Measurements from ENCODE around the gene ANKS4B. TPM values are rescaled to one million over a fixed set of nuclear protein-coding genes. Genes with fewer than 3 reads are reported as not detected.
A peak's percentile ranks its signal among the peaks of the same experiment; 100 is the strongest.

Gene ANKS4B
- total RNA-seq, 1 donor from 2014 or later = not detected

DNA sequence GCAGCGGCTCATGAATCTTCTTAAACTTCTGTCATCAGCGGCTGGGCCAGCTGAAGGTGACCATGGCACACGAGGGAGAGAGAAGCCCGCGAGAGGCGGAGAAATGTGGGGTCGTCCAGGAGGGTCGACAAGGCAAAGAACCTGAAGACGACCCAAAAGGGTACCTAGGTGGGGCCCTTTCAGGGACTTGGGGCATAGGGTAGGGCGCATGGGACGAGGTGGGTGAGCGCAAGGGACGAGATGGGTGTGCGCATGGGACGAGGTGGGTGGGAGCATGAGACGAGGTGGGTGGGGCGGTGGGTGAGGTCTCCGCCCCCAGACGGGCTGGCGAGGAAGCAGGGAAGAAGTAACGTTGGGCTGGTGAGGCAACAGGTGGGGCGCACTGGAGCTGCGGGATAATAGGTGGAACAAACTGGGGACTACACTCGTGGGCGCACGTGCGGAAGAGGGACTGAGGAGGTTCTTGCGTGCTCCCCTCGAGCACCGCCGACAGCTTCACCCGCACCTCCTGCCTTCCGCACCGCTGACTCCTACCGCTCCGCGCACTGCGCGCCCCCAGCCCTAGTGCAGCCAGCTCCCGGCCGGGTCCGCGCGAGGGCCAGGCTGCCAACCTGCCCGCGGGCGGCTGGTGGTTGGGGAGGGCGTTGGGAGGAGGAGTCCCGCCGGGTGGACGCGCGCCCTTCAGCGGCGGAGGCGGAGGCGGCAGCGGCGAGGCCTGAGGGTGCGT lies 67.8 kb downstream of the ANKS4B start:
- DNase-seq = peak; percentile 75

- no peak for DNase-seq
Measured at GRCh38 chr16:21301895-21302291, 68.4 kb downstream of the ANKS4B start.

GRCh38 chr16:21302454-21302853 lies 69.0 kb downstream of the ANKS4B start:
- no peak for DNase-seq

GRCh38 chr16:21302898-21303528 lies 69.5 kb downstream of the ANKS4B start:
- no peak for DNase-seq

Other genes starting within 250 kb of the ANKS4B start
- not detected in 2 replicates for gene DNAH3, start 82.9 kb upstream of the ANKS4B start, total RNA-seq
- gene LDAF1, start 75.0 kb upstream of the ANKS4B start, total RNA-seq = 12.5 and 49.7 TPM in 2 replicates
- gene ZP2, start 22.1 kb upstream of the ANKS4B start, total RNA-seq = 0.23 TPM in 1 of 2 replicates, not detected in the other
- not detected in 2 replicates for gene CRYM, start 44.6 kb downstream of the ANKS4B start, total RNA-seq

Data from dermis blood vessel endothelial cell (primary cell).